ENCODE results near the gene SGTB.

DNA sequence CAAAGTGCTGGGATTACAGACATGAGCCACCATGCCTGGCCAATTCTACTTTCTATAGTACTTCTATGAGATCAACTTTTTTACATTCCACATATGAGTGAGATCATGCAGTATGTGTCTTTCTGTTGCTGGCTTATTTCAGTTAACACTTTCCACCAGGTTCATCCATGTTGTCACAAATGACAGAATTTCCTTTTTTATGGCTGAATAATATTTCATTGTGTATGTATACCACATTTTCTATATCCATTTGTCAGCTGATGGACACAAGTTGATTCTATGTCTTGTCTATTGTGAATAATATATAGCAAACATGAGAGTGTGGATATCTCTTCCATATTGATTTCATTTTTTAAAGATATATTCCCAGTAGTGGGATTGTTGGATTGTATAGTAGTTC is 17.3 kb upstream of the SGTB start:
- TF ChIP-seq EP300 (IDR thresholded peaks at IDR 0.05; ENCODE audit: borderline replicate concordance): no peak
- no peak for TF ChIP-seq TEAD4 (IDR thresholded peaks at IDR 0.05)
- TF ChIP-seq, protein P1, sequence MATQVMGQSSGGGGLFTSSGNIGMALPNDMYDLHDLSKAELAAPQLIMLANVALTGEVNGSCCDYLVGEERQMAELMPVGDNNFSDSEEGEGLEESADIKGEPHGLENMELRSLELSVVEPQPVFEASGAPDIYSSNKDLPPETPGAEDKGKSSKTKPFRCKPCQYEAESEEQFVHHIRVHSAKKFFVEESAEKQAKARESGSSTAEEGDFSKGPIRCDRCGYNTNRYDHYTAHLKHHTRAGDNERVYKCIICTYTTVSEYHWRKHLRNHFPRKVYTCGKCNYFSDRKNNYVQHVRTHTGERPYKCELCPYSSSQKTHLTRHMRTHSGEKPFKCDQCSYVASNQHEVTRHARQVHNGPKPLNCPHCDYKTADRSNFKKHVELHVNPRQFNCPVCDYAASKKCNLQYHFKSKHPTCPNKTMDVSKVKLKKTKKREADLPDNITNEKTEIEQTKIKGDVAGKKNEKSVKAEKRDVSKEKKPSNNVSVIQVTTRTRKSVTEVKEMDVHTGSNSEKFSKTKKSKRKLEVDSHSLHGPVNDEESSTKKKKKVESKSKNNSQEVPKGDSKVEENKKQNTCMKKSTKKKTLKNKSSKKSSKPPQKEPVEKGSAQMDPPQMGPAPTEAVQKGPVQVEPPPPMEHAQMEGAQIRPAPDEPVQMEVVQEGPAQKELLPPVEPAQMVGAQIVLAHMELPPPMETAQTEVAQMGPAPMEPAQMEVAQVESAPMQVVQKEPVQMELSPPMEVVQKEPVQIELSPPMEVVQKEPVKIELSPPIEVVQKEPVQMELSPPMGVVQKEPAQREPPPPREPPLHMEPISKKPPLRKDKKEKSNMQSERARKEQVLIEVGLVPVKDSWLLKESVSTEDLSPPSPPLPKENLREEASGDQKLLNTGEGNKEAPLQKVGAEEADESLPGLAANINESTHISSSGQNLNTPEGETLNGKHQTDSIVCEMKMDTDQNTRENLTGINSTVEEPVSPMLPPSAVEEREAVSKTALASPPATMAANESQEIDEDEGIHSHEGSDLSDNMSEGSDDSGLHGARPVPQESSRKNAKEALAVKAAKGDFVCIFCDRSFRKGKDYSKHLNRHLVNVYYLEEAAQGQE (IDR thresholded peaks at IDR 0.05; ENCODE audit: low read depth): no peak
- no peak for TF ChIP-seq CREB1 (IDR thresholded peaks at IDR 0.05; ENCODE audit: low read depth)
- TF ChIP-seq TAF1 (IDR thresholded peaks at IDR 0.05; ENCODE audit: low read depth): no peak
- no peak for TF ChIP-seq NFIC (IDR thresholded peaks at IDR 0.05)
- TF ChIP-seq, protein P2, sequence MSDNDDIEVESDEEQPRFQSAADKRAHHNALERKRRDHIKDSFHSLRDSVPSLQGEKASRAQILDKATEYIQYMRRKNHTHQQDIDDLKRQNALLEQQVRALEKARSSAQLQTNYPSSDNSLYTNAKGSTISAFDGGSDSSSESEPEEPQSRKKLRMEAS (IDR thresholded peaks at IDR 0.05): no peak
- no peak for TF ChIP-seq ZBTB7A (IDR thresholded peaks at IDR 0.05; ENCODE audit: low read depth)
- no peak for TF ChIP-seq TCF12 (IDR thresholded peaks at IDR 0.05; ENCODE audit: low read depth)

All from Ishikawa (cell line).